GM12878 (cell line): ENCODE measurements around the gene CMSS1. TPM values are rescaled to one million over a fixed set of nuclear protein-coding genes. Genes with fewer than 3 reads are reported as not detected.

Experiments
- ASH2L ChIP-seq: fragments of 300-600, 200-600 bp; sonication (generic); IDR thresholded peaks from 2 replicates; pipeline ENCODE4 v1.6.1; 2017; ENCODE audit warnings: low read depth, mild to moderate bottlenecking, borderline replicate concordance
- ATF7 ChIP-seq: fragments of 450-650 bp; IDR thresholded peaks from 2 replicates; pipeline ENCODE4 v1.6.1; 2016; ENCODE audit warnings: low read depth, mild to moderate bottlenecking
- BCL11A ChIP-seq: IDR thresholded peaks from 2 replicates; pipeline ENCODE4 v1.6.1; 2011; ENCODE audit warnings: low read depth, low read length
- CBX3 ChIP-seq: fragments of 200-600 bp; sonication (generic); IDR thresholded peaks from 2 replicates; pipeline ENCODE4 v1.6.1; 2016; ENCODE audit warnings: low read depth, borderline replicate concordance
- HDAC2 ChIP-seq: fragments of 200-600 bp; sonication (generic); IDR thresholded peaks from 2 replicates; pipeline ENCODE4 v1.6.1; 2017
- HDGF ChIP-seq: fragments of 450-650 bp; IDR thresholded peaks from 2 replicates; pipeline ENCODE4 v1.6.1; 2016; ENCODE audit warnings: antibody characterized with exemption
- KAT2A ChIP-seq: conservative IDR thresholded peaks from 2 replicates; pipeline ENCODE4 v1.6.1; 2011; ENCODE audit warnings: low read depth, low read length; ENCODE audit not compliant: control insufficient read depth
- LARP7 ChIP-seq: fragments of 450-650 bp; IDR thresholded peaks from 2 replicates; pipeline ENCODE4 v1.6.1; 2017; ENCODE audit warnings: mild to moderate bottlenecking
- NFXL1 ChIP-seq: fragments of 450-650 bp; IDR thresholded peaks from 2 replicates; pipeline ENCODE4 v1.6.1; 2017; ENCODE audit warnings: antibody characterized with exemption, mild to moderate bottlenecking, borderline replicate concordance
- POLR2AphosphoS2 ChIP-seq: IDR thresholded peaks from 2 replicates; pipeline ENCODE4 v1.6.1; 2011; ENCODE audit warnings: low read depth, mild to moderate bottlenecking, low read length, improper control_type of control experiment, moderate library complexity
- POLR2AphosphoS5 ChIP-seq: IDR thresholded peaks from 2 replicates; pipeline ENCODE4 v1.6.1; 2011; ENCODE audit warnings: mild to moderate bottlenecking, low read length, inconsistent platforms
- RB1 ChIP-seq: fragments of 450-650 bp; formaldehyde crosslinking; IDR thresholded peaks from 2 replicates; pipeline ENCODE4 v1.6.1; 2017; ENCODE audit warnings: mild to moderate bottlenecking, borderline replicate concordance
- RBBP5 ChIP-seq: fragments of 200-600 bp; sonication (generic); conservative IDR thresholded peaks from 2 replicates; pipeline ENCODE4 v1.6.1; 2016
- RFX5 ChIP-seq: IDR thresholded peaks from 2 replicates; pipeline ENCODE4 v1.6.1; 2011; ENCODE audit warnings: low read depth, low read length, improper control_type of control experiment
- STAT3 ChIP-seq: IDR thresholded peaks from 2 replicates; pipeline ENCODE4 v1.6.1; 2011; ENCODE audit warnings: low read depth, low read length, improper control_type of control experiment
- YY1 ChIP-seq: IDR thresholded peaks from 2 replicates; pipeline ENCODE4 v1.6.1; 2011; ENCODE audit warnings: low read depth, mild to moderate bottlenecking, low read length
- ZZZ3 ChIP-seq: IDR thresholded peaks from 2 replicates; pipeline ENCODE4 v1.6.1; 2011; ENCODE audit warnings: low read depth; ENCODE audit not compliant: control insufficient read depth, insufficient read length
- polyA plus RNA-seq, 11 experiments: library from polyadenylated mRNA; depleted of rRNA in 4 of 11; unstranded in 6 of 11; stranded (reverse) in 5 of 11; fragments of >200 nt; fragmentation: Nextera tagmentation in 4 of 11; fragmentation: Illumina TruSeq in 1 of 11; extraction: Ambion mirVana in 4 of 11; extraction: Trizol in 1 of 11; gene quantifications; 1 replicate in 1 of 11; 2 replicates in 10 of 11; pipeline versions ENCODE4 v1.2.1 to v1.2.3, GENCODE V29; 2011 to 2016; ENCODE audit warnings: inconsistent platforms in 2 of 11, missing spikeins in 2 of 11, low read depth in 1 of 11
- total RNA-seq, 4 experiments: library from RNA; depleted of rRNA in 3 of 4; stranded (reverse); fragments of >200 nt in 3 of 4; fragmentation: Illumina TruSeq in 1 of 4; extraction: Trizol in 1 of 4; gene quantifications; 2 replicates each; pipeline versions ENCODE4 v1.2.1 to v1.2.3, GENCODE V29; 2013 to 2021
- TF ChIP-seq, protein P1 (sequence below): IDR thresholded peaks from 2 replicates; pipeline ENCODE4 v1.6.1; 2011; ENCODE audit warnings: low read depth, low read length, improper control_type of control experiment, borderline replicate concordance
- TF ChIP-seq, protein P2 (sequence below), 3 experiments: IDR thresholded peaks in 2 of 3; conservative IDR thresholded peaks in 1 of 3; 2 replicates each; pipeline ENCODE4 v1.5.1; 2011; ENCODE audit warnings: low read depth in 3 of 3, low read length in 3 of 3, mild to moderate bottlenecking in 3 of 3, control low read depth in 2 of 3, moderate library complexity in 2 of 3, inconsistent platforms in 1 of 3, mixed read lengths in 1 of 3; ENCODE audit not compliant: control insufficient read depth in 2 of 3, insufficient read depth in 1 of 3; ENCODE audit errors: extremely low read depth in 1 of 3
- TF ChIP-seq, protein P3 (sequence below): fragments of 450-650 bp; IDR thresholded peaks from 2 replicates; pipeline ENCODE4 v1.6.1; 2016; ENCODE audit warnings: mild to moderate bottlenecking
- TF ChIP-seq, protein P4 (sequence below): fragments of 450-650 bp; IDR thresholded peaks from 2 replicates; pipeline ENCODE4 v1.6.1; 2017; ENCODE audit warnings: mild to moderate bottlenecking, moderate library complexity
- TF ChIP-seq, protein P5 (sequence below): fragments of 150-350 bp; IDR thresholded peaks from 2 replicates; pipeline ENCODE4 v1.6.1; 2014; ENCODE audit warnings: mild to moderate bottlenecking, low read depth, low read length

CMSS1 gene
- total and polyA plus RNA-seq, 10 of the 15 experiments (the other 5 are each of a cell fraction or from before 2014, with no cell fraction given) = 31.0 to 118 (median 70.1) TPM

DNA sequence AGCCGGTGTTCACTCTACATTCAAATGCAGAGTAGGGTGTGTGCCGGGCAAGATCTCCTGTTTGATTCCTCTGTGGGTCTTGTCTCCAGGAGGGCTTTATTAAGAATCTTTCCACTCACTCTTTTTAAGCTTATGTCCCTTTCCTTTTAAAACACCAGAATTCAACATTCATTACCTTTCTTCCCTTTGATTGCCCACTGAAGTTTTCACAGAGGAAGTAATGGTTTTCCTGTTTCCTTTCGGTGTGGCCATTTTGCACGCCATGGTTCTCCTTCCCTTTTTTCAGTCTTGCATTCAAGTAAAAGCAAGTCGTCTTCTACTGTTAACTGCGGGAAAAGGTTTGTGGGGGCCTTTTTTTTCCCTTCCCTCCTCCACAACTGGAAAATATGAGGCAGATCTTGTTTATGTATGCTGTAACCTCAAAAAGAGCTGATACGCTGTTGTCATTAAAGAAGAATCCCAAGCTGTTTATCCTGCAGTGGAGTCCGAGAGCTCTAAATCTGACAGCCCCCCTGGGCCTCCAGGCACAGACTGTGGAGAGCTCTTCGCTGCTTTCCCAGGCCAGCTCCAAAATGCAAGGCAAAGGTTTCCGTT, 256.1 kb downstream of the CMSS1 start (continued):
- TF ChIP-seq, protein P1, sequence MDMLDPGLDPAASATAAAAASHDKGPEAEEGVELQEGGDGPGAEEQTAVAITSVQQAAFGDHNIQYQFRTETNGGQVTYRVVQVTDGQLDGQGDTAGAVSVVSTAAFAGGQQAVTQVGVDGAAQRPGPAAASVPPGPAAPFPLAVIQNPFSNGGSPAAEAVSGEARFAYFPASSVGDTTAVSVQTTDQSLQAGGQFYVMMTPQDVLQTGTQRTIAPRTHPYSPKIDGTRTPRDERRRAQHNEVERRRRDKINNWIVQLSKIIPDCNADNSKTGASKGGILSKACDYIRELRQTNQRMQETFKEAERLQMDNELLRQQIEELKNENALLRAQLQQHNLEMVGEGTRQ = no peak
- TF ChIP-seq ASH2L = no peak
- TF ChIP-seq RFX5 = no peak
- TF ChIP-seq YY1 = peak; percentile 63; the same call in 1 of the 2 replicates
- no peak for TF ChIP-seq KAT2A
- TF ChIP-seq HDAC2 = no peak
- peak; percentile 65; the same call in 1 of the 2 replicates for TF ChIP-seq BCL11A
- TF ChIP-seq HDGF = no peak
- TF ChIP-seq POLR2AphosphoS5 = no peak
- TF ChIP-seq, protein P2, sequence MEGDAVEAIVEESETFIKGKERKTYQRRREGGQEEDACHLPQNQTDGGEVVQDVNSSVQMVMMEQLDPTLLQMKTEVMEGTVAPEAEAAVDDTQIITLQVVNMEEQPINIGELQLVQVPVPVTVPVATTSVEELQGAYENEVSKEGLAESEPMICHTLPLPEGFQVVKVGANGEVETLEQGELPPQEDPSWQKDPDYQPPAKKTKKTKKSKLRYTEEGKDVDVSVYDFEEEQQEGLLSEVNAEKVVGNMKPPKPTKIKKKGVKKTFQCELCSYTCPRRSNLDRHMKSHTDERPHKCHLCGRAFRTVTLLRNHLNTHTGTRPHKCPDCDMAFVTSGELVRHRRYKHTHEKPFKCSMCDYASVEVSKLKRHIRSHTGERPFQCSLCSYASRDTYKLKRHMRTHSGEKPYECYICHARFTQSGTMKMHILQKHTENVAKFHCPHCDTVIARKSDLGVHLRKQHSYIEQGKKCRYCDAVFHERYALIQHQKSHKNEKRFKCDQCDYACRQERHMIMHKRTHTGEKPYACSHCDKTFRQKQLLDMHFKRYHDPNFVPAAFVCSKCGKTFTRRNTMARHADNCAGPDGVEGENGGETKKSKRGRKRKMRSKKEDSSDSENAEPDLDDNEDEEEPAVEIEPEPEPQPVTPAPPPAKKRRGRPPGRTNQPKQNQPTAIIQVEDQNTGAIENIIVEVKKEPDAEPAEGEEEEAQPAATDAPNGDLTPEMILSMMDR (IDR thresholded peaks at IDR 0.05 in 2 of 3, conservative IDR thresholded peaks at IDR 0.05 in 1 of 3; ENCODE audit: control insufficient read depth in 2 of 3, extremely low read depth in 1 of 3, insufficient read depth in 1 of 3, low read depth in 3 of 3, low read length in 3 of 3) = no peak
- no peak for TF ChIP-seq ZZZ3
- TF ChIP-seq POLR2AphosphoS2 = no peak
- no peak for TF ChIP-seq NFXL1
- no peak for TF ChIP-seq RB1
- TF ChIP-seq, protein P3, sequence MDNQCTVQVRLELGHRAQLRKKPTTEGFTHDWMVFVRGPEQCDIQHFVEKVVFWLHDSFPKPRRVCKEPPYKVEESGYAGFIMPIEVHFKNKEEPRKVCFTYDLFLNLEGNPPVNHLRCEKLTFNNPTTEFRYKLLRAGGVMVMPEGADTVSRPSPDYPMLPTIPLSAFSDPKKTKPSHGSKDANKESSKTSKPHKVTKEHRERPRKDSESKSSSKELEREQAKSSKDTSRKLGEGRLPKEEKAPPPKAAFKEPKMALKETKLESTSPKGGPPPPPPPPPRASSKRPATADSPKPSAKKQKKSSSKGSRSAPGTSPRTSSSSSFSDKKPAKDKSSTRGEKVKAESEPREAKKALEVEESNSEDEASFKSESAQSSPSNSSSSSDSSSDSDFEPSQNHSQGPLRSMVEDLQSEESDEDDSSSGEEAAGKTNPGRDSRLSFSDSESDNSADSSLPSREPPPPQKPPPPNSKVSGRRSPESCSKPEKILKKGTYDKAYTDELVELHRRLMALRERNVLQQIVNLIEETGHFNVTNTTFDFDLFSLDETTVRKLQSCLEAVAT = no peak
- no peak for TF ChIP-seq RBBP5
- TF ChIP-seq CBX3 = no peak
- TF ChIP-seq LARP7 = no peak
- no peak for TF ChIP-seq ATF7
- TF ChIP-seq, protein P4, sequence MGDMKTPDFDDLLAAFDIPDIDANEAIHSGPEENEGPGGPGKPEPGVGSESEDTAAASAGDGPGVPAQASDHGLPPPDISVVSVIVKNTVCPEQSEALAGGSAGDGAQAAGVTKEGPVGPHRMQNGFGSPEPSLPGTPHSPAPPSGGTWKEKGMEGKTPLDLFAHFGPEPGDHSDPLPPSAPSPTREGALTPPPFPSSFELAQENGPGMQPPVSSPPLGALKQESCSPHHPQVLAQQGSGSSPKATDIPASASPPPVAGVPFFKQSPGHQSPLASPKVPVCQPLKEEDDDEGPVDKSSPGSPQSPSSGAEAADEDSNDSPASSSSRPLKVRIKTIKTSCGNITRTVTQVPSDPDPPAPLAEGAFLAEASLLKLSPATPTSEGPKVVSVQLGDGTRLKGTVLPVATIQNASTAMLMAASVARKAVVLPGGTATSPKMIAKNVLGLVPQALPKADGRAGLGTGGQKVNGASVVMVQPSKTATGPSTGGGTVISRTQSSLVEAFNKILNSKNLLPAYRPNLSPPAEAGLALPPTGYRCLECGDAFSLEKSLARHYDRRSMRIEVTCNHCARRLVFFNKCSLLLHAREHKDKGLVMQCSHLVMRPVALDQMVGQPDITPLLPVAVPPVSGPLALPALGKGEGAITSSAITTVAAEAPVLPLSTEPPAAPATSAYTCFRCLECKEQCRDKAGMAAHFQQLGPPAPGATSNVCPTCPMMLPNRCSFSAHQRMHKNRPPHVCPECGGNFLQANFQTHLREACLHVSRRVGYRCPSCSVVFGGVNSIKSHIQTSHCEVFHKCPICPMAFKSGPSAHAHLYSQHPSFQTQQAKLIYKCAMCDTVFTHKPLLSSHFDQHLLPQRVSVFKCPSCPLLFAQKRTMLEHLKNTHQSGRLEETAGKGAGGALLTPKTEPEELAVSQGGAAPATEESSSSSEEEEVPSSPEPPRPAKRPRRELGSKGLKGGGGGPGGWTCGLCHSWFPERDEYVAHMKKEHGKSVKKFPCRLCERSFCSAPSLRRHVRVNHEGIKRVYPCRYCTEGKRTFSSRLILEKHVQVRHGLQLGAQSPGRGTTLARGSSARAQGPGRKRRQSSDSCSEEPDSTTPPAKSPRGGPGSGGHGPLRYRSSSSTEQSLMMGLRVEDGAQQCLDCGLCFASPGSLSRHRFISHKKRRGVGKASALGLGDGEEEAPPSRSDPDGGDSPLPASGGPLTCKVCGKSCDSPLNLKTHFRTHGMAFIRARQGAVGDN = no peak
- TF ChIP-seq STAT3 = no peak
- TF ChIP-seq, protein P5, sequence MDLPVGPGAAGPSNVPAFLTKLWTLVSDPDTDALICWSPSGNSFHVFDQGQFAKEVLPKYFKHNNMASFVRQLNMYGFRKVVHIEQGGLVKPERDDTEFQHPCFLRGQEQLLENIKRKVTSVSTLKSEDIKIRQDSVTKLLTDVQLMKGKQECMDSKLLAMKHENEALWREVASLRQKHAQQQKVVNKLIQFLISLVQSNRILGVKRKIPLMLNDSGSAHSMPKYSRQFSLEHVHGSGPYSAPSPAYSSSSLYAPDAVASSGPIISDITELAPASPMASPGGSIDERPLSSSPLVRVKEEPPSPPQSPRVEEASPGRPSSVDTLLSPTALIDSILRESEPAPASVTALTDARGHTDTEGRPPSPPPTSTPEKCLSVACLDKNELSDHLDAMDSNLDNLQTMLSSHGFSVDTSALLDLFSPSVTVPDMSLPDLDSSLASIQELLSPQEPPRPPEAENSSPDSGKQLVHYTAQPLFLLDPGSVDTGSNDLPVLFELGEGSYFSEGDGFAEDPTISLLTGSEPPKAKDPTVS = no peak
